SH-SY5Y (cell line): Measurements from ENCODE around the gene CNTN4.

Source experiments
- GATA2 ChIP-seq: IDR thresholded peaks from 2 replicates; pipeline ENCODE4 v1.6.1; 2011; ENCODE audit warnings: mild to moderate bottlenecking, low read depth, low read length
- GATA3 ChIP-seq: IDR thresholded peaks from 2 replicates; pipeline ENCODE4 v1.6.1; 2011; ENCODE audit warnings: low read depth, mild to moderate bottlenecking, low read length, moderate library complexity

DNA sequence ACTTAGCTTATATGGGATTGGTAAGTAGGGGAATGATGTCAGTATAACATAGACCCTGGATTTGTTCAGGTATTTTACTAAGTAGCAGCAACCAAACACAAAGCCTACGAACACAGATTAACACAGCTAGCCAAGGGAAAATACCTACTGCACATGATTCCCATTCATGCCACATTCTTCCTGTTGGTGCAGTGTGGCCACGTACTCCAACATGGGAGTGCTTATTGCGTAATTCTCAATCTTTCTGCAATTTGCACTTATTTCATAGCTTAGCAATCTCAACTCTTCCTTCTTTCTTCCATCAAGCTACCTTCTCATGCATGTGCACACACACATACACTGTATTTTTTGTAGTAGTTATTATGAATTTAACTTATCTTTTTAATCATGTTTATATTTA is 824.7 kb downstream of the CNTN4 start:
- TF ChIP-seq GATA3: no peak
- no peak for TF ChIP-seq GATA2
